Measurements from ENCODE around the gene HCRTR1. TPM values are rescaled to one million over a fixed set of nuclear protein-coding genes. Genes with fewer than 3 reads are reported as not detected.
A peak's percentile ranks its signal among the peaks of the same experiment; 100 is the strongest.

HCRTR1 gene
- total RNA-seq = under 1 TPM in 1 of 4 donors, not detected in 3; 0.59 TPM

DNA sequence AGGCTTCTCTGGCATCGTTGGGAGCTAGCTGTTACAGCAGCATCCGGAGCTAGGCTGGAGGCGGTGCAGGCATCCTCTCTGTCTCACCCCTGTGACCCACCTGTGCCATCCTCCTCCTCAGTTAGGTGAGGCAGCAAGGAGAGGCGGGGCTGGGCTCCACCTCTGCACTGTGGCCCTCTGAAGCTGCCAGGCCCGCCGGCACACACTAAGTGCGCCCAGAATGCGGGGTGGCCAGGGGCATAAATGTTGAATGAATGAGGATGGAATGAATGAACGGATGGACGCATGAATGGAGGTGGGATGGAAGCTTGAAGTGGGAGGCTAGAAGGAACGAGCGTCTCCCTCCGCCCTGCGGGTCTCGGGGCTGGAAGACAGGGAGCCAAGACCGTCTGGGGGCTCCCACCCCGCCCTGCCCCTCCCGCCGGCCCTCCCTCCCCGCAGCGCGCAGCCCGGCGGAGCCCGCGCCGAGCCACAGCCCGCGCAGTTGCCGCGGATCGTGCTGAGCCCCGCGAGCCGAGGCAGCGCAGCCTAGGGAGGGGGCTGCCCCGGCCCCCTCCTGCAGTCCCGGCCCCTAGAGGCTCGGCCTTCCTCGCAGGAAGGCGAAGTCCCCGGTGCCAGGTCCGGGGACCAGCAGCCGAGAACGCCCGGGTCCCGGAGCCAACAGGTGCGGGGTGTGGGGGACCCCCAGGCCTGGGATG, at the start of gene HCRTR1:
HCRTR1 (plus strand) TSS at position 472 of the 698 bp plus-strand sequence. CDS start 1,504 bp downstream, outside the sequence.
- Histone ChIP-seq H3K4me1 (peaks cover 4 to 7% of the 10 kb centered on the region in 2 donors), H3K36me3 (no peaks in the 10 kb centered on the region), H3K27ac (peak within 1 kb of the TSS; percentile 8 to 57 (median 34)), H3K4me3 (peak within 1 kb of the TSS; percentile 60 to 76 (median 64)), H3K9me3 (no peaks in the 10 kb centered on the region), H3K27me3 (peaks cover 20 to 21% (median 20%) of the 10 kb centered on the region in 3 donors)
- in situ Hi-C loops (cut with MboI; ENCODE audit: low sequenced_read_pairs in 4 of 4) = no loop called here
- no peak for DNase-seq
- no peak for TF ChIP-seq POLR2A (IDR thresholded peaks at IDR 0.05)
- ATAC-seq = no peak
- intact Hi-C loops (cut with DNase I; ENCODE audit: low total_unique reads) = no loop called here

DNA sequence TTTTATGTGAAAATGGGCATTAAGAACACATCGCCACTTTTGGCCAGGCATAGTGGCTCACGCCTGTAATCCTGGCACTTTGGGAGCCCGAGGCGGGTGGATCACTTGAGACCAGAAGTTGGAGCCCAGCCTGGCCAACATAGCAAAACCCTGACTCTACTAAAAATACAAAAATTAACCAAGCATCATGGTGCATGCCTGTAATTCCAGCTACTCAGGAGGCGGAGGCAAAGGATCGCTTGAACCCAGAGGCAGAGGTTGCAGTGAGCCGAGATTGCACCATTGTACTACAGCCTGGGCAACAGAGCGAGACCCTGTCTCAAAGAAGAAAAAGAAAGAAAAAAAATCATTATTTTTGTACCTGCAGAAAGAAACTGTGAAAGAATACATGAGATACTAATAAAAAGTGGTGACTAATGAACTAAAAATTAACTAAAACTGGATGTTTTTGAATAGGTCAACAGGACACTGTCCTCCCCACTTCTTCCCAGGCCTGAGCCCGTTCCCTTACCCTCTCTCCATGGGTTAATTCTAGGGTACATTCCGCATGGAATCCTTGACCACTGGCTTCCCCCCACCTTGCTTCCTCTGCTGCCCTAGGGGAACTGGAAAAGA, 49.4 kb upstream of the HCRTR1 start:
- Histone ChIP-seq H3K4me1 (peaks cover 0 to 2% of the 10 kb centered on the region in 2 donors), H3K9me3 (no peaks in the 10 kb centered on the region), H3K27ac (no peak overlapping the region), H3K27me3 (no peaks in the 10 kb centered on the region), H3K4me3 (no peak overlapping the region), H3K36me3 (no peaks in the 10 kb centered on the region)
- TF ChIP-seq, protein P1, sequence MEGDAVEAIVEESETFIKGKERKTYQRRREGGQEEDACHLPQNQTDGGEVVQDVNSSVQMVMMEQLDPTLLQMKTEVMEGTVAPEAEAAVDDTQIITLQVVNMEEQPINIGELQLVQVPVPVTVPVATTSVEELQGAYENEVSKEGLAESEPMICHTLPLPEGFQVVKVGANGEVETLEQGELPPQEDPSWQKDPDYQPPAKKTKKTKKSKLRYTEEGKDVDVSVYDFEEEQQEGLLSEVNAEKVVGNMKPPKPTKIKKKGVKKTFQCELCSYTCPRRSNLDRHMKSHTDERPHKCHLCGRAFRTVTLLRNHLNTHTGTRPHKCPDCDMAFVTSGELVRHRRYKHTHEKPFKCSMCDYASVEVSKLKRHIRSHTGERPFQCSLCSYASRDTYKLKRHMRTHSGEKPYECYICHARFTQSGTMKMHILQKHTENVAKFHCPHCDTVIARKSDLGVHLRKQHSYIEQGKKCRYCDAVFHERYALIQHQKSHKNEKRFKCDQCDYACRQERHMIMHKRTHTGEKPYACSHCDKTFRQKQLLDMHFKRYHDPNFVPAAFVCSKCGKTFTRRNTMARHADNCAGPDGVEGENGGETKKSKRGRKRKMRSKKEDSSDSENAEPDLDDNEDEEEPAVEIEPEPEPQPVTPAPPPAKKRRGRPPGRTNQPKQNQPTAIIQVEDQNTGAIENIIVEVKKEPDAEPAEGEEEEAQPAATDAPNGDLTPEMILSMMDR (IDR thresholded peaks at IDR 0.05 in 4 of 5, conservative IDR thresholded peaks at IDR 0.05 in 1 of 5) = no peak
- no peak for TF ChIP-seq POLR2A (IDR thresholded peaks at IDR 0.05)
- in situ Hi-C loops (cut with MboI; ENCODE audit: low sequenced_read_pairs in 4 of 4) (loop anchor here (10.0 to 25.0 kb wide), 2 partner anchors 217 to 219 kb away; no protein-coding TSS in a partner anchor), intact Hi-C loops (cut with DNase I; ENCODE audit: low total_unique reads) (no loop called here)
- DNase-seq = no peak
- ATAC-seq = no peak

DNA sequence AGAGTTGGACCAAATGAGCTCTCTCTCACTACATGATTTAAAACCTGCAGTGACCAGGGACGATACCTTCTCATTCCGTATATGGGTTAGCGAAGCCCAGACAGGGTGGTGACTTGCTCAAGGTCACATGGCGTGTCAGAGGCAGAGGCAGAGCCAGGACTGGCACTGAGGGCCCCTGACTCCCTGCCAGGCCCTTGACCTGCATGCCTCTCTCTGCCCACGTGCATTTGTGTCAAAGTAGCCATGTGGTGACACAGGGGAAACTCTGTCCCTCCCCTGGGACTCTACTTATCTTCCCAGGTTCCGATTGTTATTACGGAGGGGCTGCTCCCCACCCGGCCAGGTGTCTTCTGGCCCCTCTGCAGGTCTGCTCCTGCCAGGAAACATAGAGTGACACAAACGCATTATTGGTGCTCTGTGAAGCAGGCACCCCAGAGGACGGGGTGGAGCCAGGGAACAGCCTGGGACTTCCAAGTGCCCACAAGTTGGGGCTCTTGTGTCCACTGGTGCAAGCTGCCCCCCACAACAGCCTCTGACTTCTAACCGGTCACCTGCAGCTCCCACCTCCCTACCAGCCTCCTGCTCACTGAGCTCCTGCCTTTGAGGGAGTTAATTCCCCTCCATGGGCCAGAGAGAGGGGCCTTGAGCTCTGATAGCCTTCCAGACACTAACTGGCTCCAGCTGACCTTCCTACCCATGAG, 48.4 kb upstream of the HCRTR1 start:
- no peaks in the 10 kb centered on the region for H3K27me3 ChIP-seq
- H3K9me3 ChIP-seq = no peaks in the 10 kb centered on the region
- no peak overlapping the region for H3K4me3 ChIP-seq
- H3K27ac ChIP-seq = no peak overlapping the region
- no peaks in the 10 kb centered on the region for H3K36me3 ChIP-seq
- DNase-seq (peak in 1 of 2 donors; percentile 74), ATAC-seq (peak; percentile 60 to 76)
- intact Hi-C loops (cut with DNase I; ENCODE audit: low total_unique reads) (no loop called here), in situ Hi-C loops (cut with MboI; ENCODE audit: low sequenced_read_pairs in 4 of 4) (loop anchor here (10.0 to 25.0 kb wide), 2 partner anchors 216 to 218 kb away; no protein-coding TSS in a partner anchor)
- H3K4me1 ChIP-seq = peaks cover 0 to 6% of the 10 kb centered on the region in 2 donors
- TF ChIP-seq POLR2A (IDR thresholded peaks at IDR 0.05) = no peak
- TF ChIP-seq, protein P1 (IDR thresholded peaks at IDR 0.05 in 4 of 5, conservative IDR thresholded peaks at IDR 0.05 in 1 of 5) = no peak

DNA sequence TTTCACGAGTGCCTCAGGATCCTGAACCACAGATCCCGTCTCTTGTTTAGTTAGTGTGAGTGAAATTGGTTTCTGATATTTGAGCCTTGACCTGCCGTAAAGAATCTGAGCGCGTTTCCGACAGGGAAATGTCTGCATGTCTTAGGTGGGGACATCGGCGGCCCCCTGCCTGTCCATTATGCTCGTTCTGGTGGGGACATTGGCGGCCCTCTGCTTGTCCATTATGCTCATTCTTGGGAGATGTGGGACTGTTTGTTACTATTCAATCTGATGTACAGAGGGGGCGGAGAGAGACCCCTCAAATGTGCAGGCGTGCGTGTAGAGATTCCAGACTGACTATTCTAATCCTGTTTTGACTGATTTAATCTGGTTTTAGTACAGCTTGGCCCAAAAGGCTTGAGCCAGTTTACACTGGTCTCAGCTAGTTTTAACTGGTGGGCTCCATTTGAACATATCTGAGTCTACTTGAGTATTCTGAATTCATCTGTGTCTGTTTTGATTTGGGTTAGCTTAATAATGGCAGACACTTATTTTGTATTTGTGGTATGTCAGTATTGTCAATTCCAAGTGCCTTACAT, 47.8 kb upstream of the HCRTR1 start:
- H3K27me3 ChIP-seq = no peaks in the 10 kb centered on the region
- intact Hi-C loops (cut with DNase I; ENCODE audit: low total_unique reads) (no loop called here), in situ Hi-C loops (cut with MboI; ENCODE audit: low sequenced_read_pairs in 4 of 4) (loop anchor here (10.0 to 25.0 kb wide), 2 partner anchors 215 to 218 kb away; no protein-coding TSS in a partner anchor)
- no peaks in the 10 kb centered on the region for H3K9me3 ChIP-seq
- TF ChIP-seq, protein P1 (IDR thresholded peaks at IDR 0.05 in 4 of 5, conservative IDR thresholded peaks at IDR 0.05 in 1 of 5) = no peak
- no peak for TF ChIP-seq POLR2A (IDR thresholded peaks at IDR 0.05)
- no peaks in the 10 kb centered on the region for H3K36me3 ChIP-seq
- DNase-seq (no peak), ATAC-seq (no peak)
- H3K4me3 ChIP-seq = no peak overlapping the region
- H3K27ac ChIP-seq = no peak overlapping the region
- H3K4me1 ChIP-seq = peaks cover 0 to 6% of the 10 kb centered on the region in 2 donors
